ENCODE results near the gene HNRNPA3. TPM values are rescaled to one million over a fixed set of nuclear protein-coding genes. Genes with fewer than 3 reads are reported as not detected.

HNRNPA3 gene
- total and polyA plus RNA-seq, 2 donors (not counting 3 experiments of a cell fraction or from before 2014, with no cell fraction given), result 57.5 to 316 TPM

- H3K79me2 ChIP-seq (ENCODE audit: control insufficient read depth, insufficient read depth, low read length), result peaks cover 9% of the 10 kb centered on the region
- ChIA-PET POLR2A (interaction anchor here (0.7 kb wide), 1 partner anchor 483 kb away, joined by 5 read pairs; no protein-coding TSS in a partner anchor), CTCF (interaction anchor here (0.6 to 0.9 kb wide), 2 partner anchors 28 to 104 kb away, joined by 3 read pairs; no protein-coding TSS in a partner anchor)
- no peaks in the 10 kb centered on the region for H3K9me3 ChIP-seq (replicated peaks; ENCODE audit: control insufficient read depth, insufficient read depth, low read length)
- no peaks in the 10 kb centered on the region for H3K9me1 ChIP-seq (replicated peaks; ENCODE audit: control insufficient read depth, extremely low read depth, insufficient read depth, low read length)
- DNase-seq (ENCODE audit: low read depth, low spot score), result no peak
- no peak overlapping the region for H3K9ac ChIP-seq (replicated peaks; ENCODE audit: extremely low read depth, insufficient read depth, low read length)
- no peaks in the 10 kb centered on the region for H4K20me1 ChIP-seq (replicated peaks; ENCODE audit: control insufficient read depth, extremely low read depth, insufficient read depth, low read length)
- no TSS peak for BruUV-seq (replicated peaks)
- no peaks in the 10 kb centered on the region for H3K27me3 ChIP-seq (ENCODE audit: control insufficient read depth in 2 of 2, insufficient read depth in 2 of 2, low read length in 2 of 2)
- H3K4me1 ChIP-seq (ENCODE audit: control insufficient read depth, extremely low read depth, insufficient read depth, low read length), result peaks cover 9% of the 10 kb centered on the region
- FAIRE-seq, result no peak
- TF ChIP-seq MAX (IDR thresholded peaks at IDR 0.05; ENCODE audit: insufficient read depth, insufficient read length) (no peak), CTCF (IDR thresholded peaks at IDR 0.05; ENCODE audit: extremely low read depth in 1 of 2, insufficient read depth in 1 of 2, low read depth in 1 of 2, low read length in 2 of 2) (no peak), FOS (IDR thresholded peaks at IDR 0.05; ENCODE audit: borderline replicate concordance, insufficient read depth, low read length) (no peak), GATA2 (IDR thresholded peaks at IDR 0.05; ENCODE audit: insufficient read depth, insufficient read length, low read depth, low read length) (no peak), POLR2A (IDR thresholded peaks at IDR 0.05; ENCODE audit: low read depth, low read length) (no peak), POLR2AphosphoS5 (IDR thresholded peaks at IDR 0.05; ENCODE audit: insufficient read depth, low read depth, low read length) (no peak), MYC (IDR thresholded peaks at IDR 0.05; ENCODE audit: low read depth, low read length) (no peak), EZH2 (IDR thresholded peaks at IDR 0.05; ENCODE audit: borderline replicate concordance, low read depth, low read length, severe bottlenecking) (no peak), JUN (IDR thresholded peaks at IDR 0.05; ENCODE audit: borderline replicate concordance, insufficient read depth, insufficient read length, low read depth) (no peak)
- no peak overlapping the region for H2AFZ ChIP-seq (ENCODE audit: low read depth, low read length)
- no peak overlapping the region for H3K27ac ChIP-seq (ENCODE audit: insufficient read depth, low read depth, low read length)
- dilution Hi-C loops (cut with MboI; ENCODE audit: extremely low pct_ligation_motif_present, low sequenced_read_pairs) (no loop called here), intact Hi-C loops (cut with micrococcal nuclease) (loop anchor here (5.0 kb wide), 1 partner anchor 334 kb away; no protein-coding TSS in a partner anchor)
- H3K4me3 ChIP-seq (replicated peaks in 1 of 3; ENCODE audit: insufficient read depth in 1 of 3, low read depth in 1 of 3, low read length in 3 of 3), result no peak overlapping the region
- H3K36me3 ChIP-seq (ENCODE audit: control insufficient read depth in 2 of 2, extremely low read depth in 1 of 2, insufficient read depth in 2 of 2, low read length in 2 of 2), result no peaks in the 10 kb centered on the region
- H3K4me2 ChIP-seq (ENCODE audit: insufficient read depth, low read length), result no peak overlapping the region
Measured at GRCh38 chr2:177268187-177268871, 55.7 kb downstream of the HNRNPA3 start.

All from endothelial cell of umbilical vein (primary cell).